Neural crest cell (in vitro differentiated cells): ENCODE results near the gene ETV1. TPM values are rescaled to one million over a fixed set of nuclear protein-coding genes. Genes with fewer than 3 reads are reported as not detected.

Source experiments
- DNase-seq: peaks from one replicate; pipeline ENCODE4 v3.0.0; 2021; ENCODE audit warnings: low read depth, mixed read lengths, low spot score
- H3K27ac Mint-ChIP-seq: one replicate; pipeline ENCODE4 v1.8.0; 2021; ENCODE audit warnings: mild to moderate bottlenecking, mixed read lengths; ENCODE audit not compliant: unreplicated experiment
- H3K27me3 Mint-ChIP-seq: 2 replicates; pipeline ENCODE4 v1.8.0; 2021; ENCODE audit warnings: low read depth, mild to moderate bottlenecking, mixed read lengths
- H3K36me3 Mint-ChIP-seq: 2 replicates; pipeline ENCODE4 v1.8.0; 2021; ENCODE audit warnings: low read depth, mild to moderate bottlenecking, mixed read lengths
- H3K4me1 Mint-ChIP-seq: 2 replicates; pipeline ENCODE4 v1.8.0; 2021; ENCODE audit warnings: mixed read lengths
- H3K4me3 Mint-ChIP-seq: one replicate; pipeline ENCODE4 v1.8.0; 2021; ENCODE audit warnings: mild to moderate bottlenecking, mixed read lengths
- H3K9me3 Mint-ChIP-seq: 2 replicates; pipeline ENCODE4 v1.8.0; 2021; ENCODE audit warnings: mixed read lengths
- CTCF ChIP-seq: fragments of 200-600 bp; sonication (generic); conservative IDR thresholded peaks from 2 replicates; pipeline ENCODE4 v1.5.0; 2021; ENCODE audit warnings: antibody characterized with exemption, mild to moderate bottlenecking
- total RNA-seq: library from RNA; stranded (reverse); gene quantifications from 2 replicates; pipeline ENCODE4 v1.2.1, GENCODE V29; 2021

ETV1 gene
- total RNA-seq, 1 donor from 2014 or later = 89.4 TPM

- Mint-ChIP-seq H3K36me3 (no peaks in the 10 kb centered on the region), H3K4me1 (peaks cover 16% of the 10 kb centered on the region), H3K27me3 (no peaks in the 10 kb centered on the region), H3K4me3 (no peak overlapping the region), H3K27ac (no peak overlapping the region), H3K9me3 (no peaks in the 10 kb centered on the region)
- DNase-seq = peak; percentile 94
- TF ChIP-seq CTCF = no peak
Measured at GRCh38 chr7:13990984-13991790, 1.7 kb upstream of the ETV1 start.

- Mint-ChIP-seq H3K9me3 (no peaks in the 10 kb centered on the region), H3K27me3 (no peaks in the 10 kb centered on the region), H3K36me3 (no peaks in the 10 kb centered on the region), H3K4me1 (peaks cover 22% of the 10 kb centered on the region), H3K27ac (no peak overlapping the region), H3K4me3 (no peak overlapping the region)
- TF ChIP-seq CTCF = no peak
- DNase-seq = peak; percentile 44
Measured at GRCh38 chr7:13990319-13990983, 985 bp upstream of the ETV1 start.

- TF ChIP-seq CTCF = no peak
- H3K36me3 Mint-ChIP-seq = no peaks in the 10 kb centered on the region
- H3K4me3 Mint-ChIP-seq = no peak overlapping the region
- no peak overlapping the region for H3K27ac Mint-ChIP-seq
- DNase-seq = no peak
- no peaks in the 10 kb centered on the region for H3K9me3 Mint-ChIP-seq
- H3K4me1 Mint-ChIP-seq = peaks cover 26% of the 10 kb centered on the region
- H3K27me3 Mint-ChIP-seq = no peaks in the 10 kb centered on the region
Measured at GRCh38 chr7:13989949-13990305, 461 bp upstream of the ETV1 start.

- no peak for TF ChIP-seq CTCF
- Mint-ChIP-seq H3K4me1 (peaks cover 38% of the 10 kb centered on the region), H3K36me3 (no peaks in the 10 kb centered on the region), H3K27ac (no peak overlapping the region), H3K27me3 (no peaks in the 10 kb centered on the region), H3K4me3 (no peak overlapping the region), H3K9me3 (no peaks in the 10 kb centered on the region)
- DNase-seq = no peak
Measured at GRCh38 chr7:13988731-13989125, 738 bp downstream of the ETV1 start.

- H3K27me3 Mint-ChIP-seq = no peaks in the 10 kb centered on the region
- no peaks in the 10 kb centered on the region for H3K36me3 Mint-ChIP-seq
- DNase-seq = no peak
- peaks cover 37% of the 10 kb centered on the region for H3K4me1 Mint-ChIP-seq
- no peak for TF ChIP-seq CTCF
- no peak overlapping the region for H3K4me3 Mint-ChIP-seq
- H3K9me3 Mint-ChIP-seq = no peaks in the 10 kb centered on the region
- no peak overlapping the region for H3K27ac Mint-ChIP-seq
Measured at GRCh38 chr7:13988065-13988464, 1.4 kb downstream of the ETV1 start.
